ENCODE results near the gene COPB1. TPM values are rescaled to one million over a fixed set of nuclear protein-coding genes. Genes with fewer than 3 reads are reported as not detected.
A peak's percentile ranks its signal among the peaks of the same experiment; 100 is the strongest.

Gene COPB1
- total RNA-seq, 1 donor from 2014 or later = 135 TPM

DNA sequence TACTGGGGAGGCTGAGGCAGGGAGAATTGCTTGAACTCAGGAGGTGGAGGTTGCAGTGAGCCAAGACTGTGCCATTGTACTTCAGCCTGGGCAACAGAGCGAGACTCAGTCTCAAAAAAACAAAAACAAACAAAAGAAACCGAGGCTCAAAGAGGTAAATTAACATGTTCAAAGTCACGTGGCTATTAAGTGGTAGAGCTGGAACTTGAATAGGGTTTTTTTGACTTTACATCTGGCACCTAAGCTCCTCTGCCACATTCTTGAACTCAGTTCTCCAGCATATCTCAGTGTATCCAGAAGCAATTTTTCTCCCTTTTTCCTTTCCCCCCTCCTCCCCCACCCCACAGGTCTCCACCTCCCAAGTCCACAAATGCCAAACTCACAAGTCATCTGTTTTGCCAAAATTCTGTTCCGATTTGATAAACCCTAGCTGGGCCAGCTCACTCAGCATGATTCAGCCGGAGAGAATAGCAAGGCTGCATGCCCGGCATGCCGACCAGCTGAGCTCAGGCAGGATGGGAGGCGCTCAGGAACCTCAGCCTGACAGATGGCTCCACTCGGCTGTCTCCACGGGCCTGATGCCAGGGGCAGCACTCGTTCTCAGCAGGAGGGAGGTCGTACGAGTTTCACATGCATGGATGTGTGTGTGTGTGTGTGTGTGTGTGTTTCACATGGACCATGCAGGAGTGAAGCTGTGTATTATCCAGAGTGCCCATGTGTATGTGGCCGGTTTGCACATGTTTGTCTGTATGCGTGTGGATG, 77.4 kb downstream of the COPB1 start:
- Mint-ChIP-seq H3K27me3 (ENCODE audit: unreplicated experiment) (no peaks in the 10 kb centered on the region), H3K4me3 (ENCODE audit: unreplicated experiment) (no peak overlapping the region), H3K27ac (ENCODE audit: unreplicated experiment) (no peak overlapping the region), H3K36me3 (ENCODE audit: unreplicated experiment) (no peaks in the 10 kb centered on the region), H3K9me3 (ENCODE audit: unreplicated experiment) (no peaks in the 10 kb centered on the region), H3K4me1 (ENCODE audit: unreplicated experiment) (peaks cover 35% of the 10 kb centered on the region)
- DNase-seq (ENCODE audit: extremely low spot score, unreplicated experiment) = peak; percentile 96
- TF ChIP-seq, protein P1, sequence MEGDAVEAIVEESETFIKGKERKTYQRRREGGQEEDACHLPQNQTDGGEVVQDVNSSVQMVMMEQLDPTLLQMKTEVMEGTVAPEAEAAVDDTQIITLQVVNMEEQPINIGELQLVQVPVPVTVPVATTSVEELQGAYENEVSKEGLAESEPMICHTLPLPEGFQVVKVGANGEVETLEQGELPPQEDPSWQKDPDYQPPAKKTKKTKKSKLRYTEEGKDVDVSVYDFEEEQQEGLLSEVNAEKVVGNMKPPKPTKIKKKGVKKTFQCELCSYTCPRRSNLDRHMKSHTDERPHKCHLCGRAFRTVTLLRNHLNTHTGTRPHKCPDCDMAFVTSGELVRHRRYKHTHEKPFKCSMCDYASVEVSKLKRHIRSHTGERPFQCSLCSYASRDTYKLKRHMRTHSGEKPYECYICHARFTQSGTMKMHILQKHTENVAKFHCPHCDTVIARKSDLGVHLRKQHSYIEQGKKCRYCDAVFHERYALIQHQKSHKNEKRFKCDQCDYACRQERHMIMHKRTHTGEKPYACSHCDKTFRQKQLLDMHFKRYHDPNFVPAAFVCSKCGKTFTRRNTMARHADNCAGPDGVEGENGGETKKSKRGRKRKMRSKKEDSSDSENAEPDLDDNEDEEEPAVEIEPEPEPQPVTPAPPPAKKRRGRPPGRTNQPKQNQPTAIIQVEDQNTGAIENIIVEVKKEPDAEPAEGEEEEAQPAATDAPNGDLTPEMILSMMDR (IDR thresholded peaks at IDR 0.05) = no peak

DNA sequence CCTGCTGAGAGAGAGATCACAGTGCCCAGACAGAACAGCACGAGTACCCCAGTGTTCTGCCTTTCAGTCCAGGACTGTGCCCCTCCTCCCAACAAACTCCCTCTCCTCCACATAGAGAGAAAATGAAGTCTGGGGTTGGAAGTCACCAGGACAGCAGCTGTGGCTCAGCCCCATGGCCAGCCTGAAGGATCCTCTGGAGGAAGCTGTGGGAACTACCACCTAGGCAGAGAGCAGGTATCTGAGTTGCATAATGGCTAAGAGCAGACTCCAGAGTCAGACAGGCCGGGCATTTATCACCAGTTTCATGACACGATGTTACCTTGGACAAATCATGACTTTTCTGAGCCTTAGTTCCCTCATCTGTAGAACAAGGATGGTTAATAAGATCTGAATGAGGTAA, 79.4 kb downstream of the COPB1 start:
- no peaks in the 10 kb centered on the region for H3K36me3 Mint-ChIP-seq (ENCODE audit: unreplicated experiment)
- H3K4me3 Mint-ChIP-seq (ENCODE audit: unreplicated experiment) = no peak overlapping the region
- no peak overlapping the region for H3K27ac Mint-ChIP-seq (ENCODE audit: unreplicated experiment)
- H3K4me1 Mint-ChIP-seq (ENCODE audit: unreplicated experiment) = peaks cover 38% of the 10 kb centered on the region
- no peaks in the 10 kb centered on the region for H3K9me3 Mint-ChIP-seq (ENCODE audit: unreplicated experiment)
- H3K27me3 Mint-ChIP-seq (ENCODE audit: unreplicated experiment) = no peaks in the 10 kb centered on the region
- TF ChIP-seq, protein P1 (IDR thresholded peaks at IDR 0.05) = no peak
- DNase-seq (ENCODE audit: extremely low spot score, unreplicated experiment) = no peak

DNA sequence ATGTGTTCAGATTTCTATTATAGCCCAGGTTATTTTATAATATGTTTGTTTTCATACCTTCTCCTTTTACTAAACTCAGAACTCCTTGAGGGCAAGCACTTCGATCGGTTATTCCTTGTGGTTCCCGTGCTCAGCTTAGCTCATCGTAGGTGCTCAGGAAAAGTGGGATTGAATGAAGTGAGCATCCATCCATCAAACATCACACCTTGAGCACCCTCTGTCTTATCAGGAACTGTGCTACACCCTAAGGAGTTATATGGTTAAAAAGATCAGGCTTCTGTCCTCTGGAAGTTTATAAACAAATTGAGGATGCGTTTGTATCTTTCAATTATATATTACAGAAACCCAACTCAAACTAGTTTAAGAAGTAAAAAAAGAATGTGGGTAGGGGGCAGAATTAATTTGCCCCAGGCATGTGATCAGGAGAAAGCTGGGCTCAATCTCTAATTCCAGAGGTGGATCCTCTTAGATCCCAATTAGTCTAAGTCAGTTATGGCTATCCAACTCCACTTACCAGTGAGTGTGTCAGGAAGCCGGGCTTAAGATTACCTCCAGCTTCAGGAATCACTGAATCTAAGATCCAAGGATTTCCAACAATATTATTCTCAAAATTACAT, 80.7 kb downstream of the COPB1 start:
- H3K27me3 Mint-ChIP-seq (ENCODE audit: unreplicated experiment) = no peaks in the 10 kb centered on the region
- H3K27ac Mint-ChIP-seq (ENCODE audit: unreplicated experiment) = no peak overlapping the region
- DNase-seq (ENCODE audit: extremely low spot score, unreplicated experiment) = no peak
- TF ChIP-seq, protein P1 (IDR thresholded peaks at IDR 0.05) = peak; percentile 55
- no peak overlapping the region for H3K4me3 Mint-ChIP-seq (ENCODE audit: unreplicated experiment)
- H3K4me1 Mint-ChIP-seq (ENCODE audit: unreplicated experiment) = peaks cover 50% of the 10 kb centered on the region
- no peaks in the 10 kb centered on the region for H3K36me3 Mint-ChIP-seq (ENCODE audit: unreplicated experiment)
- no peaks in the 10 kb centered on the region for H3K9me3 Mint-ChIP-seq (ENCODE audit: unreplicated experiment)

DNA sequence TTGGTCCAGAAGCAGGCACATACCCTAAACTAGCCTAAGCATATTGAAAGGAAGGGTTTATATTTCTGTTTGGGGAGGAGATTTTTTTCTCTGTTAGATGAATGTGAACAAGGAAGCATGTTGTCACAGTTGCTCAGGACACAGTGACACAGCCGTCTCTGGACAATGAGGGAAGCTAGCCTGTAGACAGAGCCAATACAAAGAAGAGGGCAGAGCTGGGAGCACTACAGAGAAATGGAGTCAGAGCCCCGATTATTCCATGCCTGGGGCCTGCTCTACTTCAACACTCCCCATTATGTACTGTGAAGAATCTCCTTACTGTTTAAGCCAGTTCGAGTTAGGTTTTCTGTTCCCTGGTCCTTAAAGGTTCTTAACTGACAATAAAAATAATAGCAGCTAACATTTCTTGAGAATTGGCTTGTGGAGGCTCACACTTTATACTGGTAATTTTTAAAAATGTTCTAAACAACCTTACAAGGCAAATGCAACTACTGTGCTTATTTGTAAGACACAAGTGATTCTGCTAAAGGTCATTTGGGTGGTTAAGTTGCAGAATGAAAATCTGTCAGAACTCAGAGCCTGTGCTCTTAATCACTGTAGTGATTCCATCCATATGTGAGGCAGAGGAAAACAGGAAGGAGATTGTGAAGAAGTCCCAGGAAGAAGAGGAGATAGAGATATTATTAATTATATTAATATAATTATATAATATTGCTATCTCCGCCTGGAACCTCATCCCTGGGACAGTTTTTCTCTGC, 81.8 kb downstream of the COPB1 start:
- Mint-ChIP-seq H3K27ac (ENCODE audit: unreplicated experiment) (peak overlapping the region; percentile 51), H3K9me3 (ENCODE audit: unreplicated experiment) (no peaks in the 10 kb centered on the region), H3K4me1 (ENCODE audit: unreplicated experiment) (peaks cover 61% of the 10 kb centered on the region), H3K27me3 (ENCODE audit: unreplicated experiment) (no peaks in the 10 kb centered on the region), H3K36me3 (ENCODE audit: unreplicated experiment) (no peaks in the 10 kb centered on the region), H3K4me3 (ENCODE audit: unreplicated experiment) (no peak overlapping the region)
- TF ChIP-seq, protein P1 (IDR thresholded peaks at IDR 0.05) = no peak
- DNase-seq (ENCODE audit: extremely low spot score, unreplicated experiment) = no peak

DNA sequence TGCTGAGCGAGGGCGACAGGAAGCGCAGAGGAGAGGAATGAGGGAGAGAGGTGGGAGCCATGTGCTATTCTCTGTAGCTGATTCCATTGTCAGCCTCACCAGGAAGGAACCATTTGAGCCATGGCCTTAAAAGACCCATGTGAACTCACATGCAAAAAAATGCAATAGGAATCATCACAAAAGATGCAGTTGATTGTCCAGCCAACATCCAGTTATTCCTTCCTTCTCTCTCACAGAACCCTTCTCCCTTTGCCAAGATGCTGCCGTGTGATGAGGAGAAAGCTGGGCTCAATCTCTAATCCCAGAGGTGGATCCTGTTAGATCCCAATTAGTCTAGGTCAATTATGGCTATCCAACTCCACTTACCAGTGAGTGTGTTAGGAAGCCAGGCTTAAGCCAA, 82.4 kb downstream of the COPB1 start:
- no peak for DNase-seq (ENCODE audit: extremely low spot score, unreplicated experiment)
- peak overlapping the region; percentile 51 for H3K27ac Mint-ChIP-seq (ENCODE audit: unreplicated experiment)

More for the DNA sequence above, 82.4 kb downstream of the COPB1 start:
- H3K36me3 Mint-ChIP-seq (ENCODE audit: unreplicated experiment) = no peaks in the 10 kb centered on the region
- no peaks in the 10 kb centered on the region for H3K27me3 Mint-ChIP-seq (ENCODE audit: unreplicated experiment)
- TF ChIP-seq, protein P1 (IDR thresholded peaks at IDR 0.05) = no peak
- H3K4me3 Mint-ChIP-seq (ENCODE audit: unreplicated experiment) = no peak overlapping the region
- peaks cover 67% of the 10 kb centered on the region for H3K4me1 Mint-ChIP-seq (ENCODE audit: unreplicated experiment)
- no peaks in the 10 kb centered on the region for H3K9me3 Mint-ChIP-seq (ENCODE audit: unreplicated experiment)

All from osteocyte (in vitro differentiated cells).